ENCODE results near the gene CNTNAP5. TPM values are rescaled to one million over a fixed set of nuclear protein-coding genes. Genes with fewer than 3 reads are reported as not detected.

The CNTNAP5 gene
- total and polyA plus RNA-seq, 4 donors, result not detected

DNA sequence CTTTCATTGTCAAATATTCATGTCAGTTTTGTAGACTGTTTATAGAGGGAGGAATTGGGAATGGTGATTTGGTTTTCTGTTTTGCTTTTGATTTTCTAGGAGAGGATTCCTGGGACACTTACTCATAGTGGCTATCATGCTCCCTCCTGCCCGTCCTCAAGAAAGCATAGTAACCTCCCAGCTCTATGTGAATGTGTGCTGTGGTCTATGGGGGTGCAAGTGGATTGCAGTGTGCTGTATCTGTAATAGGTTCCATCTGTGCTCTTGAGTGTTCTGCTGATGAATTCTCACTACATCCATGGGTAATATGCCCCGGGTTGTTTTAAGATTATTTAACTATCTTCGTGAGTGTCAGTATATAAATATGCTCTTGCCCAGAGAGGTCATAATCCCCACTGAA lies 811.3 kb downstream of the CNTNAP5 start (continued):
- TF ChIP-seq, protein P1, sequence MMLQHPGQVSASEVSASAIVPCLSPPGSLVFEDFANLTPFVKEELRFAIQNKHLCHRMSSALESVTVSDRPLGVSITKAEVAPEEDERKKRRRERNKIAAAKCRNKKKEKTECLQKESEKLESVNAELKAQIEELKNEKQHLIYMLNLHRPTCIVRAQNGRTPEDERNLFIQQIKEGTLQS (IDR thresholded peaks at IDR 0.05), result no peak
- TF ChIP-seq TAF1 (conservative IDR thresholded peaks at IDR 0.05), result no peak

GRCh38 chr2:124837496-124837895 lies 812.4 kb downstream of the CNTNAP5 start:
- Histone ChIP-seq H3K9ac (ENCODE audit: low read depth in 1 of 2, low read length in 2 of 2) (no peak overlapping the region), H3K9me3 (ENCODE audit: control insufficient read depth in 4 of 4, low read length in 3 of 4) (no peaks in the 10 kb centered on the region), H3K4me3 (ENCODE audit: low read depth in 1 of 3, low read length in 3 of 3) (no peak overlapping the region), H3K4me1 (ENCODE audit: control insufficient read depth in 4 of 4, insufficient read depth in 4 of 4, low read length in 3 of 4) (no peaks in the 10 kb centered on the region), H3K36me3 (ENCODE audit: control insufficient read depth in 4 of 4, insufficient read depth in 3 of 4, low read depth in 1 of 4, low read length in 3 of 4) (no peaks in the 10 kb centered on the region), H3K27me3 (ENCODE audit: control insufficient read depth in 4 of 4, insufficient read depth in 4 of 4, low read length in 3 of 4) (peaks cover 0 to 2% (median 0%) of the 10 kb centered on the region in 4 donors), H3K27ac (ENCODE audit: low read depth in 1 of 2, low read length in 2 of 2) (no peak overlapping the region)
- DNase-seq (ENCODE audit: low spot score), result no peak
- no peak for TF ChIP-seq ZBTB33 (IDR thresholded peaks at IDR 0.05)
- TF ChIP-seq JUND (IDR thresholded peaks at IDR 0.05), result no peak
- TF ChIP-seq, protein P1 (IDR thresholded peaks at IDR 0.05), result no peak
- no peak for TF ChIP-seq RAD21 (IDR thresholded peaks at IDR 0.05)
- no peak for TF ChIP-seq FOXA1 (IDR thresholded peaks at IDR 0.05)
- no peak for TF ChIP-seq NR2F2 (IDR thresholded peaks at IDR 0.05)
- TF ChIP-seq CTCF (IDR thresholded peaks at IDR 0.05; ENCODE audit: low read depth, low read length, missing input control), result no peak
- TF ChIP-seq HNF4G (IDR thresholded peaks at IDR 0.05), result no peak
- TF ChIP-seq GABPA (IDR thresholded peaks at IDR 0.05 in 1 of 2, conservative IDR thresholded peaks at IDR 0.05 in 1 of 2), result no peak
- TF ChIP-seq RXRA (IDR thresholded peaks at IDR 0.05), result no peak
- no peak for TF ChIP-seq HNF4A (conservative IDR thresholded peaks at IDR 0.05)
- TF ChIP-seq SP1 (IDR thresholded peaks at IDR 0.05), result no peak
- no peak for TF ChIP-seq TAF1 (conservative IDR thresholded peaks at IDR 0.05)
- no peak for TF ChIP-seq FOXA2 (IDR thresholded peaks at IDR 0.05)
- TF ChIP-seq REST (IDR thresholded peaks at IDR 0.05), result no peak
- 73% methylated on average over 2 of the region's 2 CpGs for WGBS
